Transverse colon (tissue), 4 donors: Measurements from ENCODE around the gene RSPO1.

Experiments used
- CTCF ChIP-seq, 5 experiments: fragments of 200-600 bp in 3 of 5; fragments of 450-650 bp in 2 of 5; sonication (generic) in 3 of 5; IDR thresholded peaks; 1 replicate in 2 of 5; 2 replicates in 3 of 5; pipeline ENCODE4 v1.5.1; 2016 to 2017; ENCODE audit warnings: antibody characterized with exemption in 5 of 5, inconsistent platforms in 3 of 5, mild to moderate bottlenecking in 2 of 5, moderate library complexity in 1 of 5
- EP300 ChIP-seq: sonication (generic); formaldehyde crosslinking; IDR thresholded peaks from one replicate; pipeline ENCODE4 v1.6.1; 2017; ENCODE audit warnings: antibody characterized with exemption, low read depth
- POLR2A ChIP-seq: fragments of 450-650 bp; IDR thresholded peaks from one replicate; pipeline ENCODE4 v1.6.1; 2016; ENCODE audit warnings: antibody characterized with exemption, mild to moderate bottlenecking, moderate library complexity
- POLR2AphosphoS5 ChIP-seq, 3 donors: sonication (generic); formaldehyde crosslinking; IDR thresholded peaks; one replicate each; pipeline ENCODE4 v1.6.1; 2016; ENCODE audit warnings: antibody characterized with exemption in 3 of 3

- no peak for TF ChIP-seq CTCF (IDR thresholded peaks at IDR 0.05)
- no peak for TF ChIP-seq POLR2A
- no peak for TF ChIP-seq POLR2AphosphoS5 (IDR thresholded peaks at IDR 0.05)
- TF ChIP-seq EP300, result no peak
Measured at GRCh38 chr1:37647281-37647680, 12.6 kb upstream of the RSPO1 start.
